ENCODE data around the gene BAIAP2.

Gene BAIAP2

GRCh38 chr17:81160747-81161453, 125.9 kb downstream of the BAIAP2 start:
- TF ChIP-seq POLR2AphosphoS5 (IDR thresholded peaks at IDR 0.05; ENCODE audit: low read depth, low read length) (no peak), TAF1 (IDR thresholded peaks at IDR 0.05; ENCODE audit: borderline replicate concordance, insufficient read depth, low read length) (no peak), FOXP2 (optimal IDR thresholded peaks at IDR 0.05; ENCODE audit: borderline replicate concordance, extremely low read depth, extremely low read length, insufficient read depth) (no peak), SIN3A (IDR thresholded peaks at IDR 0.05; ENCODE audit: borderline replicate concordance, insufficient read depth, low read length) (no peak), REST (IDR thresholded peaks at IDR 0.05; ENCODE audit: insufficient read depth in 1 of 2, low read depth in 2 of 2, low read length in 2 of 2) (no peak)

- TF ChIP-seq TAF1 (IDR thresholded peaks at IDR 0.05; ENCODE audit: borderline replicate concordance, insufficient read depth, low read length), result no peak
- TF ChIP-seq REST (IDR thresholded peaks at IDR 0.05; ENCODE audit: insufficient read depth in 1 of 2, low read depth in 2 of 2, low read length in 2 of 2), result no peak
- TF ChIP-seq FOXP2 (optimal IDR thresholded peaks at IDR 0.05; ENCODE audit: borderline replicate concordance, extremely low read depth, extremely low read length, insufficient read depth), result no peak
- no peak for TF ChIP-seq SIN3A (IDR thresholded peaks at IDR 0.05; ENCODE audit: borderline replicate concordance, insufficient read depth, low read length)
- no peak for TF ChIP-seq POLR2AphosphoS5 (IDR thresholded peaks at IDR 0.05; ENCODE audit: low read depth, low read length)
Observed at GRCh38 chr17:81161536-81161935, 126.6 kb downstream of the BAIAP2 start.

GRCh38 chr17:81161972-81162371, 127.0 kb downstream of the BAIAP2 start:
- TF ChIP-seq TAF1 (IDR thresholded peaks at IDR 0.05; ENCODE audit: borderline replicate concordance, insufficient read depth, low read length) (no peak), SIN3A (IDR thresholded peaks at IDR 0.05; ENCODE audit: borderline replicate concordance, insufficient read depth, low read length) (no peak), FOXP2 (optimal IDR thresholded peaks at IDR 0.05; ENCODE audit: borderline replicate concordance, extremely low read depth, extremely low read length, insufficient read depth) (no peak), REST (IDR thresholded peaks at IDR 0.05; ENCODE audit: insufficient read depth in 1 of 2, low read depth in 2 of 2, low read length in 2 of 2) (no peak), POLR2AphosphoS5 (IDR thresholded peaks at IDR 0.05; ENCODE audit: low read depth, low read length) (no peak)

- TF ChIP-seq TAF1 (IDR thresholded peaks at IDR 0.05; ENCODE audit: borderline replicate concordance, insufficient read depth, low read length), result no peak
- TF ChIP-seq FOXP2 (optimal IDR thresholded peaks at IDR 0.05; ENCODE audit: borderline replicate concordance, extremely low read depth, extremely low read length, insufficient read depth), result no peak
- no peak for TF ChIP-seq SIN3A (IDR thresholded peaks at IDR 0.05; ENCODE audit: borderline replicate concordance, insufficient read depth, low read length)
- TF ChIP-seq REST (IDR thresholded peaks at IDR 0.05; ENCODE audit: insufficient read depth in 1 of 2, low read depth in 2 of 2, low read length in 2 of 2), result no peak
- no peak for TF ChIP-seq POLR2AphosphoS5 (IDR thresholded peaks at IDR 0.05; ENCODE audit: low read depth, low read length)
Observed at GRCh38 chr17:81162491-81162890, 127.5 kb downstream of the BAIAP2 start.

Measured in PFSK-1 (cell line).